Activated CD4-positive, CD25-positive, alpha-beta regulatory T cell (primary cell): ENCODE data around the gene IL1RL1.
"Not testable (repeated sequence)": the region's sequence is repeated elsewhere in the genome, so short reads cannot be mapped to it uniquely, and the experiment has no call there.

Experiments used
- DNase-seq, 4 experiments: peaks; one replicate each; lab custom pipeline; 2025; lab: John Stamatoyannopoulos, UW

The IL1RL1 gene

GRCh38 chr2:102291319-102292075 is 19.9 kb upstream of the IL1RL1 start:
- DNase-seq: no peak

GRCh38 chr2:102294802-102295489 is 16.4 kb upstream of the IL1RL1 start:
- DNase-seq: no peak

GRCh38 chr2:102295566-102295965 is 15.8 kb upstream of the IL1RL1 start:
- DNase-seq: no peak

DNA sequence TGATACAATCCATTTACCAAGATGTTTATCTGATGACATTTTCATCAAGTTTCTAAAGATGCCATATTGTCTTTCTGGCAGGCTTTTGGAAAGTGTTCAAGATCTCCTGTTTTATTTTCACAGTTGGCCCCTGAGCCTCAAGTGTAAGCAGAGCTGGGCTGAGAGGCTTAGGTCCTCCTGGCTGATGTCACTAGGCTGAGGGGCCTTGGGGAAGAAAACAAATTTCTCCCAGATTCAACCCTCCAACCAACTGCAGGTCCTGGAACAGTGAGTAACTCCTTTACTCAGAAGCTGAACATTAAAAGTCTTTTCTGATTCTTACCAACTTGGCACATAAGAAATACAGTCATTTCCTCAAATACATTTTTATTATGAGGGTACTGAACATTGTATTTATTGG is 14.9 kb upstream of the IL1RL1 start:
- DNase-seq: no peak

DNA sequence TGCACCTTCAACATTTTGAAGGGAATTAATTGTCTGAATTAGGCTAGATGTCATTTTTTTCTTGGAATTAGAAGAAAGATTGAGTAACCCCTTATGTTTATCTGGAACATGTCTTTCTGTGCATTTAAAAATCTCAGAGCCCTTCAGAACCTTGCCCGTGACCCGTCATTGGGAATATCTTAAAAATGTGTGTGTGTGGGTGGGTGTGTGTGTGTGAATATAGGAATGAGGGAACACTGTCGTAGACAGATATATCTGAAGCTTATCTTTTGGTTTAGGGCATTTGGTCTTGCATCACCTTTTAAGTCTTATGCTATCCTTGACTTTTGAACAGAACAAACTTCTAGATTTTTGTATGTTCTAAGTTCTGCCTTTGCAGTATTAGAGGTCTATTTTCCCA is 13.5 kb upstream of the IL1RL1 start:
- DNase-seq: no peak

GRCh38 chr2:102301867-102302362 is 9.4 kb upstream of the IL1RL1 start:
- peak in 2 of 4 experiments; percentile 5 to 10 for DNase-seq

DNA sequence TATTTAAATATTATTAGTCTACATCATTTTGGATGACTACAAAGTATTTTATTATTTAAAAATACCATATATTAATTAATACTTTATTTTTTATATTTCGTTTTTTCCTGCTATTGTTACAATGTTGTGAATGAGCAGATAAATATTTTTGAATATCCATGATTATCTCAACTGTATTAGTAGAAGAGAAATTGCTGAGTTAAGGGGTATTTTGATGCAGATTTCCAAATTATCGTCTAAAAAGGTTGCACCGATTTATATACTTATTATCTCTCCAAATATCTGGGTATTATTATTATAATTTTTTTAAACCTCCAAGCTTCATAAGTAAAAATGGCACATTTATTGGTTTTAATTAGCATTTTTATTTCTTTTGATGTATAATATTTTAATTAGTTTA is 8.9 kb upstream of the IL1RL1 start:
- no peak for DNase-seq

GRCh38 chr2:102303589-102303988 is 7.8 kb upstream of the IL1RL1 start:
- DNase-seq: no peak

- no peak for DNase-seq
Measured at GRCh38 chr2:102304268-102304667, 7.1 kb upstream of the IL1RL1 start.

- no peak for DNase-seq
Measured at GRCh38 chr2:102304711-102305611, 6.4 kb upstream of the IL1RL1 start.

- DNase-seq: no peak
Measured at GRCh38 chr2:102306125-102306524, 5.2 kb upstream of the IL1RL1 start.

DNA sequence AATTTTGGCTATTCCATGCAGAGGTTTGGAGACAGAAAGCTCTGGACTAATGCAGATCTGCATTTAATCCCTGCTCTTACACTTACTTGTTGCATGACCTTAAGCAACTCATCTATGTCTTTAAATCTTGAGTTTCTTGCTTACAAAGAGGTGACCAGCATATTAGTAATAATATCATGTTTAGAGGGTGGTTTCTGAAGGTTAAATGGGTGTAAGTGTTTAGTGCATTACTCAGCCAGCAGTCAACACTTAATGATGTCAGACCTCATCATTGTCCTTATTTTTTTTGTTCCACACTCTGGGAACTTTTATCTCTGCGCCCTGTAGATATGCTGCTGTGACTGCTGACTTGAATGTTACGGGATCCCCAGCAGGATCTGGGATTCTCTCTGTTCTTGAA is 1.7 kb downstream of the IL1RL1 start:
- DNase-seq: no peak

GRCh38 chr2:102313471-102313870 is 2.1 kb downstream of the IL1RL1 start:
- DNase-seq: no peak

DNA sequence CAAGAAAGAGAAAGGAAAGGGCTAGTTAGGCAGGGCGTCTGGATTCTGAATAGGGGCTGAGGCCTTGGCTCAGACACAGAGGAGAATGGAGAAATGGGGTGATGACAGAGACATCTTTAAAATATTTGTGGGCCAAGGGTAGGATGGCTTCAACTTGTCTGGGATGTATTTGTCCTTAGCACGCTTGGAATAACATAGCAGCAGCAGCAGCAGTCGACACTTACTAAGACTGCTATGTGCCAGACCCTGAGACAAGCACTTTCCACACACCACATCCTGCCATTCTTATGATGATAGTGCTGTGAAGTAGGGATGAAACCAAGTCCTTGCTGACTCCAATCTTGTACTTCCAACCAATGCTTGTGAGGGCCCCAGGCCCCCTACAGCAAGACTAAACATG is 2.6 kb downstream of the IL1RL1 start:
- DNase-seq: no peak

GRCh38 chr2:102315921-102316320 is 4.6 kb downstream of the IL1RL1 start:
- DNase-seq: no peak

DNA sequence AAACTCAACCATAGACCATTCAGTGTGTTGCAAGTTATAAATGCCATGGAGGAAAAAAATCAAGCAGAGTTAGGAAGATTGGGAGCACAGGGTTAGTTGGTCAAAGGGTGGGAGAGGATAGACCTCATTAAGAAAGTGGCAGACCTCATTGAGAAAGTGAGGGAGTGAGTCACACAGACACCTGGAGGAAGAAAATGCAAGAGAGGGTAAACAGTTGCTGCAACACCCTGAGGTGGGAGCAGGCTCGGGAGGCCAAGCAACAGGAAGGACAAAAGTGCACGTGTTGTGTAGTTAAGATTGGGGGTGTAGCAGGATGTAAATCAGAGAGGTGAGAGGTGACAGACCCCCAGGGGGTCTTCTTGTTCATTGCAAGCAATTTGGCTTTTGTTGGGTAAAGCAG is 6.4 kb downstream of the IL1RL1 start:
- DNase-seq: no peak

DNA sequence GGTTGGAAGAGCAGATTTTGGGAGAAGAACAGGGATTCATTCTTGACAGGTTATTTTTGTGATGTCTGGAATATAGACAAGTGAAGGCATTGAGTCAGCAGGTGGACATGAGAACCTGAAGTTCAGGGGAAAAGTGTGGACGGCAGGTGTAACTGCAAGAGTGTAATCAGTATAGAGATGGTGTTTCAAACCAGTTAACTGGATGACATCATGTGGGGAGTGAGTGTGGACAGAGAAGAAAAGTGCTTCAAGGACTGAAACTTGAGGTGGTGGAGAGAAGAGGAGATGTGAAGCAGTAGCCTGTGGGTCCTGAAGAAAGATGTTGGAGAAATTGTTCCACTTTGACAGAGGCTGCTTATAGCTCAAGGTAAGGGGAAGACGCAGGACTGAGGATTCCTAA is 7.1 kb downstream of the IL1RL1 start:
- DNase-seq: no peak

GRCh38 chr2:102321941-102322719 is 10.8 kb downstream of the IL1RL1 start:
- DNase-seq: no peak

DNA sequence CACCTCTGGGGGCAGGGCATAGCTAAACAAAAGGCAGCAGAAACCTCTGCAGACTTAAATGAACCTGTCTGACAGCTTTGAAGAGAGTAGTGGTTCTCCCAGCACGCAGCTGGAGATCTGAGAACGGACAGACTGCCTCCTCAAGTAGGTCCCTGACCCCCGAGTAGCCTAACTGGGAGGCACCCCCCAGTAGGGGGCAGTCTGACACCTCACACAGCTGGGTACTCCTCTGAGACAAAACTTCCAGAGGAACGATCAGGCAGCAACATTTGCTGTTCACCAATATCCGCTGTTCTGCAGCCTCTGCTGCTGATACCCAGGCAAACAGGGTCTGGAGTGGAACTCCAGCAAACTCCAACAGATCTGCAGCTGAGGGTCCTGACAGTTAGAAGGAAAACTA is 13.6 kb downstream of the IL1RL1 start:
- DNase-seq: not testable (repeated sequence)

DNA sequence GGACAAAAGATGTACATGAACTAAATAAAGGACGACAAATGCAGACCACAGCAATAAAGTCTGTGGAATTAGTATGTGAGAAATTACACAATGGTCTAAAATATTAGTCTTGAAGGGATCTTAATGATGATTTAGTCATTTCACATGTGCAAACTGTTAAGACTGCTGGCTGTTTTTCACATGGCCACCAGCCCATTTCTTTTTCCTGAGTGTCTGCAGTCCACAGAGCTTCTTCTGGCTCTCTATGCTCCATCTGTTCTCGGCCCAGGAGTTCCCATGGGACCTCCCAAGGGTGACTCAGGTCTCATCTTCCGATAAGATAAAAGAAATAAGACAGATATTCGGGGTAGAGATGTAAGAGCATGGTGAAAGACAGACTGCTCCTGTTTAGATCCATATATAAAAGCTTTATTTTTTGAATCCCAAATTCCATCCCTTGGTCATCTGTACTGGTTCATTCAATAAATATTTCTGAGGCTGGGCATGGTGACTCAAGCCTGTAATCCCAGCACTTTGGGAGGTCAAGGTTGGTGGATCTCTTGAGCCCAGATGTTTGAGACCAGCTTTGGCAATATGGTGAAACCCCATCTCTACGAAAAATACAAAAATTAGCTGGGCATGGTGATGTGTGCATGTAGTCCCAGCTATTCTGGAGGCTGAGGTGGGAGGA is 20.1 kb downstream of the IL1RL1 start:
- DNase-seq: no peak

DNA sequence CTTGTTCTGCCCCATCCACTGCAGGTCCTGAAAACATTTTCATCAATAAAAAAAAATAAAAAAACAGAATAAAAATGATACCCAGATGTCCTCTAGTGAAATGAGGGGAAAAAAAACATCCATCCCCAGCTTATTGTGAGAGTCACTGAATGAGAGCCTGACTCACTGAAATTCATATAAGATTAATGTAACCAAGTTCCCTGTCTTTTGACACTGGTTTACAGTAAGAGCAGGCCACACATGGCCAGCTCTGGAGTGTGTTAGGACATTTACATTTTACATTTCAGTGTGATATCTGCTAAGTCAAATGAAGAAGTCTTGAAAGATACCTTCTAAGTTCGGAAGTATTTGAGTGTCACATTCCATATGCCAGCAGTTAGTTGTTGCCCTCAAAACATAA is 23.1 kb downstream of the IL1RL1 start:
- no peak for DNase-seq
